Inferior parietal cortex (tissue), 1 donor: ENCODE data around the gene COLQ.
A peak's percentile ranks its signal among the peaks of the same experiment; 100 is the strongest.

Experiments
- DNase-seq: peaks from one replicate; pipeline ENCODE4 v3.0.0-alpha.2; 2016; ENCODE audit errors: extremely low spot score

Gene COLQ

GRCh38 chr3:15520804-15521572 is 518 bp downstream of the COLQ start:
- DNase-seq, result no peak

GRCh38 chr3:15520185-15520584 is 1.3 kb downstream of the COLQ start:
- DNase-seq, result no peak

GRCh38 chr3:15519096-15519495 is 2.4 kb downstream of the COLQ start:
- DNase-seq, result no peak

GRCh38 chr3:15514663-15515340 is 6.7 kb downstream of the COLQ start:
- DNase-seq, result no peak

- DNase-seq, result no peak
Measured at GRCh38 chr3:15513810-15514662, 7.5 kb downstream of the COLQ start.

- DNase-seq, result no peak
Measured at GRCh38 chr3:15513116-15513515, 8.4 kb downstream of the COLQ start.

- DNase-seq, result peak; percentile 60
Measured at GRCh38 chr3:15512166-15512565, 9.3 kb downstream of the COLQ start.

GRCh38 chr3:15511156-15511555 is 10.3 kb downstream of the COLQ start:
- DNase-seq, result no peak

GRCh38 chr3:15510493-15510892 is 11.0 kb downstream of the COLQ start:
- DNase-seq, result no peak

- no peak for DNase-seq
Measured at GRCh38 chr3:15506571-15506970, 14.9 kb downstream of the COLQ start.

GRCh38 chr3:15505479-15506165 is 15.9 kb downstream of the COLQ start:
- DNase-seq, result no peak

GRCh38 chr3:15502616-15503015 is 18.9 kb downstream of the COLQ start:
- DNase-seq, result no peak

- DNase-seq, result no peak
Measured at GRCh38 chr3:15501126-15501525, 20.4 kb downstream of the COLQ start.

GRCh38 chr3:15500107-15500724 is 21.3 kb downstream of the COLQ start:
- no peak for DNase-seq

GRCh38 chr3:15499536-15499935 is 22.0 kb downstream of the COLQ start:
- DNase-seq, result no peak

GRCh38 chr3:15498431-15499214 is 22.9 kb downstream of the COLQ start:
- DNase-seq, result no peak

GRCh38 chr3:15497964-15498363 is 23.5 kb downstream of the COLQ start:
- DNase-seq, result no peak

GRCh38 chr3:15496341-15496664 is 25.2 kb downstream of the COLQ start:
- DNase-seq, result no peak

- DNase-seq, result no peak
Measured at GRCh38 chr3:15495461-15496340, 25.8 kb downstream of the COLQ start.

- no peak for DNase-seq
Measured at GRCh38 chr3:15493436-15493835, 28.1 kb downstream of the COLQ start.
